ENCODE data around the gene LHX5. TPM values are rescaled to one million over a fixed set of nuclear protein-coding genes. Genes with fewer than 3 reads are reported as not detected.
"Not testable (repeated sequence)": the region's sequence is repeated elsewhere in the genome, so short reads cannot be mapped to it uniquely, and the experiment has no call there.

The LHX5 gene
- polyA plus RNA-seq, 3 donors = not detected

GRCh38 chr12:113498490-113498889, 26.8 kb upstream of the LHX5 start:
- no peak overlapping the region for H3K4me2 ChIP-seq (replicated peaks; ENCODE audit: extremely low read depth, low read length, poor library complexity, severe bottlenecking)
- H3K27ac ChIP-seq (ENCODE audit: low read depth in 1 of 2, low read length in 2 of 2) = no peak overlapping the region
- H3K9me3 ChIP-seq (replicated peaks in 1 of 2; ENCODE audit: control insufficient read depth in 1 of 2, insufficient read depth in 1 of 2, low read length in 2 of 2) = no peaks in the 10 kb centered on the region
- no peak overlapping the region for H3K27ac Mint-ChIP-seq
- H4K20me1 ChIP-seq (ENCODE audit: insufficient read depth, low read length) = no peaks in the 10 kb centered on the region
- H3K36me3 ChIP-seq (replicated peaks in 1 of 2; ENCODE audit: control insufficient read depth in 1 of 2, insufficient read depth in 2 of 2, low read length in 2 of 2) = no peaks in the 10 kb centered on the region
- H3K27me3 ChIP-seq (ENCODE audit: control insufficient read depth in 2 of 2, insufficient read depth in 2 of 2, low read length in 2 of 2) = peaks cover 10 to 14% of the 10 kb centered on the region in 2 donors
- no peak overlapping the region for H3K4me3 ChIP-seq (replicated peaks in 1 of 3; ENCODE audit: low read depth in 2 of 3, low read length in 3 of 3)
- H2AFZ ChIP-seq (ENCODE audit: insufficient read depth, low read depth, low read length, poor library complexity, severe bottlenecking) = no peak overlapping the region
- H3K36me3 Mint-ChIP-seq = no peaks in the 10 kb centered on the region
- no peaks in the 10 kb centered on the region for H3K79me2 ChIP-seq (ENCODE audit: insufficient read depth, low read length)
- H3K9me3 Mint-ChIP-seq = peaks cover 0 to 2% (median 0%) of the 10 kb centered on the region in 7 donors
- no peak for TF ChIP-seq CTCF (IDR thresholded peaks at IDR 0.05)
- H3K4me3 Mint-ChIP-seq = no peak overlapping the region
- 27% methylated on average over 3 of the region's 4 CpGs for WGBS (ENCODE audit: insufficient coverage)
- no peaks in the 10 kb centered on the region for H3K4me1 ChIP-seq (ENCODE audit: control insufficient read depth in 1 of 2, insufficient read depth in 2 of 2, low read length in 2 of 2)
- DNase-seq = no peak
- no peak overlapping the region for H3K9ac ChIP-seq (ENCODE audit: insufficient read depth, low read length, poor library complexity, severe bottlenecking)
- peaks cover 19 to 29% (median 23%) of the 10 kb centered on the region in 3 donors for H3K27me3 Mint-ChIP-seq (ENCODE audit: low read depth in 3 of 3)
- no peaks in the 10 kb centered on the region for H3K4me1 Mint-ChIP-seq
- intact Hi-C loops (cut with micrococcal nuclease) = no loop called here

GRCh38 chr12:113497693-113498092, 26.0 kb upstream of the LHX5 start:
- peaks cover 10 to 14% of the 10 kb centered on the region in 2 donors for H3K27me3 ChIP-seq (ENCODE audit: control insufficient read depth in 2 of 2, insufficient read depth in 2 of 2, low read length in 2 of 2)
- 97% methylated on average over 6 of the region's 7 CpGs for WGBS (ENCODE audit: insufficient coverage)
- H3K79me2 ChIP-seq (ENCODE audit: insufficient read depth, low read length) = no peaks in the 10 kb centered on the region
- no peaks in the 10 kb centered on the region for H3K4me1 ChIP-seq (ENCODE audit: control insufficient read depth in 1 of 2, insufficient read depth in 2 of 2, low read length in 2 of 2)
- no peak overlapping the region for H3K27ac ChIP-seq (ENCODE audit: low read depth in 1 of 2, low read length in 2 of 2)
- no peak overlapping the region for H2AFZ ChIP-seq (ENCODE audit: insufficient read depth, low read depth, low read length, poor library complexity, severe bottlenecking)
- Mint-ChIP-seq H3K27me3 (ENCODE audit: low read depth in 3 of 3) (peaks cover 17 to 32% (median 23%) of the 10 kb centered on the region in 3 donors), H3K27ac (no peak overlapping the region), H3K36me3 (no peaks in the 10 kb centered on the region), H3K9me3 (peaks cover 0 to 2% (median 0%) of the 10 kb centered on the region in 7 donors), H3K4me3 (no peak overlapping the region), H3K4me1 (no peaks in the 10 kb centered on the region)
- H3K9ac ChIP-seq (ENCODE audit: insufficient read depth, low read length, poor library complexity, severe bottlenecking) = no peak overlapping the region
- no peaks in the 10 kb centered on the region for H4K20me1 ChIP-seq (ENCODE audit: insufficient read depth, low read length)
- intact Hi-C loops (cut with micrococcal nuclease) = no loop called here
- TF ChIP-seq CTCF (IDR thresholded peaks at IDR 0.05) = no peak
- H3K36me3 ChIP-seq (replicated peaks in 1 of 2; ENCODE audit: control insufficient read depth in 1 of 2, insufficient read depth in 2 of 2, low read length in 2 of 2) = no peaks in the 10 kb centered on the region
- DNase-seq = no peak
- no peaks in the 10 kb centered on the region for H3K9me3 ChIP-seq (replicated peaks in 1 of 2; ENCODE audit: control insufficient read depth in 1 of 2, insufficient read depth in 1 of 2, low read length in 2 of 2)
- no peak overlapping the region for H3K4me3 ChIP-seq (replicated peaks in 1 of 3; ENCODE audit: low read depth in 2 of 3, low read length in 3 of 3)
- no peak overlapping the region for H3K4me2 ChIP-seq (replicated peaks; ENCODE audit: extremely low read depth, low read length, poor library complexity, severe bottlenecking)

GRCh38 chr12:113495941-113496340, 24.3 kb upstream of the LHX5 start:
- DNase-seq; H3K9ac ChIP-seq (ENCODE audit: insufficient read depth, low read length, poor library complexity, severe bottlenecking); H3K4me3 ChIP-seq (replicated peaks in 1 of 3; ENCODE audit: low read depth in 2 of 3, low read length in 3 of 3); H3K4me1 ChIP-seq (ENCODE audit: control insufficient read depth in 1 of 2, insufficient read depth in 2 of 2, low read length in 2 of 2); H3K36me3 ChIP-seq (replicated peaks in 1 of 2; ENCODE audit: control insufficient read depth in 1 of 2, insufficient read depth in 2 of 2, low read length in 2 of 2); H3K79me2 ChIP-seq (ENCODE audit: insufficient read depth, low read length); H3K36me3 Mint-ChIP-seq; H3K9me3 ChIP-seq (replicated peaks in 1 of 2; ENCODE audit: control insufficient read depth in 1 of 2, insufficient read depth in 1 of 2, low read length in 2 of 2); H4K20me1 ChIP-seq (ENCODE audit: insufficient read depth, low read length); H3K27ac ChIP-seq (ENCODE audit: low read depth in 1 of 2, low read length in 2 of 2); intact Hi-C loops (cut with micrococcal nuclease); H3K4me3 Mint-ChIP-seq; H3K27ac Mint-ChIP-seq; H3K4me2 ChIP-seq (replicated peaks; ENCODE audit: extremely low read depth, low read length, poor library complexity, severe bottlenecking); H2AFZ ChIP-seq (ENCODE audit: insufficient read depth, low read depth, low read length, poor library complexity, severe bottlenecking); H3K4me1 Mint-ChIP-seq; H3K9me3 Mint-ChIP-seq: not testable (repeated sequence)
- H3K27me3 Mint-ChIP-seq (ENCODE audit: low read depth in 3 of 3) = peaks cover 14 to 25% (median 21%) of the 10 kb centered on the region in 3 donors
- peaks cover 3 to 11% of the 10 kb centered on the region in 2 donors for H3K27me3 ChIP-seq (ENCODE audit: control insufficient read depth in 2 of 2, insufficient read depth in 2 of 2, low read length in 2 of 2)
- 89% methylated on average over 4 of the region's 6 CpGs for WGBS (ENCODE audit: insufficient coverage)
